ENCODE results near the gene TSPAN11. TPM values are rescaled to one million over a fixed set of nuclear protein-coding genes. Genes with fewer than 3 reads are reported as not detected.

TSPAN11 gene
- total RNA-seq, 1 donor from 2014 or later: 12.4 TPM

DNA sequence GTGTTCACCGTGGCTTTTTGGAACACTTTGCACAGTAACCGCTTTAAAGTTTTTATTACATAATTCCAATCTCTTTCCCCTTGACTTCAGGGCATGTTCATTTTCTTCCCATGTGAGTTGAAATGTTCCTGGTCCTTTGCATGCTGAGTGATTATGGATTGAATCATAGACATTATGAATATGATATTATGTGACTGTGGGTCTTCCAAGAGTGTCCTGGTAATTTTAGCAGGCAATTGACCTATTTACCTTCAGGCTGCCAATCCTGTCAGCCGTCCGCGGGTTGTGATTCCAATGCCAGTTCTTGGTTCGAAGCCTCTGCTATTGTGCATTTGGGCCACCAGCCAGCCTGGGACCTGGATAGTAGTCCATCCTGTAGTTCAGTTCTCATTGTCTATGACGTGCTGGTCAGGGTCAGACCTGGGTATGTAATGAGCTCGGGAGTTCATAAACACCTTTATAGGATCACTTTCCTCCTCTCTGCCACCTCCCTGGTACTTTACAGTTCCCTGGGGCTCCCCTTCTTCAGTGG, 114.6 kb downstream of the TSPAN11 start:
- Mint-ChIP-seq H3K4me3 (ENCODE audit: unreplicated experiment) (no peak overlapping the region), H3K9me3 (ENCODE audit: unreplicated experiment) (no peaks in the 10 kb centered on the region), H3K4me1 (ENCODE audit: low read depth, unreplicated experiment) (peaks cover 5% of the 10 kb centered on the region), H3K27me3 (ENCODE audit: low read depth, unreplicated experiment) (peaks cover 17% of the 10 kb centered on the region), H3K27ac (ENCODE audit: unreplicated experiment) (no peak overlapping the region), H3K36me3 (ENCODE audit: low read depth, unreplicated experiment) (no peaks in the 10 kb centered on the region)
- Histone ChIP-seq H3K27ac (ENCODE audit: low read depth, low read length) (no peak overlapping the region), H3K9ac (ENCODE audit: low read length) (no peak overlapping the region), H3K9me3 (ENCODE audit: insufficient read depth, low read depth, low read length) (no peaks in the 10 kb centered on the region), H3K4me2 (ENCODE audit: low read length) (no peak overlapping the region), H2AFZ (ENCODE audit: low read depth, low read length) (no peak overlapping the region), H3K27me3 (ENCODE audit: insufficient read depth, low read length) (peaks cover 5% of the 10 kb centered on the region), H3K79me2 (ENCODE audit: insufficient read depth, low read length) (no peaks in the 10 kb centered on the region), H3K4me1 (ENCODE audit: insufficient read depth, low read length) (no peaks in the 10 kb centered on the region), H3K36me3 (ENCODE audit: insufficient read depth, low read length) (no peaks in the 10 kb centered on the region), H3K4me3 (ENCODE audit: insufficient read depth, low read depth, low read length) (no peak overlapping the region), H4K20me1 (ENCODE audit: insufficient read depth, low read length) (no peaks in the 10 kb centered on the region)
- FAIRE-seq (no peak), DNase-seq (ENCODE audit: low read depth) (no peak)
- TF ChIP-seq EZH2 (IDR thresholded peaks at IDR 0.05; ENCODE audit: insufficient read depth, low read length): no peak
- TF ChIP-seq, protein P1, sequence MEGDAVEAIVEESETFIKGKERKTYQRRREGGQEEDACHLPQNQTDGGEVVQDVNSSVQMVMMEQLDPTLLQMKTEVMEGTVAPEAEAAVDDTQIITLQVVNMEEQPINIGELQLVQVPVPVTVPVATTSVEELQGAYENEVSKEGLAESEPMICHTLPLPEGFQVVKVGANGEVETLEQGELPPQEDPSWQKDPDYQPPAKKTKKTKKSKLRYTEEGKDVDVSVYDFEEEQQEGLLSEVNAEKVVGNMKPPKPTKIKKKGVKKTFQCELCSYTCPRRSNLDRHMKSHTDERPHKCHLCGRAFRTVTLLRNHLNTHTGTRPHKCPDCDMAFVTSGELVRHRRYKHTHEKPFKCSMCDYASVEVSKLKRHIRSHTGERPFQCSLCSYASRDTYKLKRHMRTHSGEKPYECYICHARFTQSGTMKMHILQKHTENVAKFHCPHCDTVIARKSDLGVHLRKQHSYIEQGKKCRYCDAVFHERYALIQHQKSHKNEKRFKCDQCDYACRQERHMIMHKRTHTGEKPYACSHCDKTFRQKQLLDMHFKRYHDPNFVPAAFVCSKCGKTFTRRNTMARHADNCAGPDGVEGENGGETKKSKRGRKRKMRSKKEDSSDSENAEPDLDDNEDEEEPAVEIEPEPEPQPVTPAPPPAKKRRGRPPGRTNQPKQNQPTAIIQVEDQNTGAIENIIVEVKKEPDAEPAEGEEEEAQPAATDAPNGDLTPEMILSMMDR (IDR thresholded peaks at IDR 0.05; ENCODE audit: insufficient read depth, low read depth, low read length): no peak

Other genes starting within 250 kb of the TSPAN11 start
- 39.2 and 41.0 TPM in 2 replicates for gene IPO8, start 230.9 kb upstream of the TSPAN11 start, total RNA-seq
- 20.2 and 23.1 TPM in 2 replicates for gene CAPRIN2, start 171.8 kb upstream of the TSPAN11 start, total RNA-seq
- 8.2 and 12.8 TPM in 2 replicates for gene DDX11, start 147.1 kb downstream of the TSPAN11 start, total RNA-seq

Data from astrocyte (in vitro differentiated cells and primary cell).